CD14-positive monocyte (primary cell): ENCODE results near the gene GNGT1. TPM values are rescaled to one million over a fixed set of nuclear protein-coding genes. Genes with fewer than 3 reads are reported as not detected.

Source experiments
- DNase-seq, 3 donors: peaks; one replicate each; pipeline ENCODE4 v3.0.0-alpha.2; 2011 to 2022
- H2AFZ ChIP-seq: 2 replicates; pipeline ENCODE4 v1.6.0; 2012; ENCODE audit warnings: mild to moderate bottlenecking, low read depth, low read length, inconsistent platforms; ENCODE audit not compliant: insufficient read depth, poor library complexity, severe bottlenecking
- H3K27ac ChIP-seq, 2 donors: 1 replicate in 1 of 2; 2 replicates in 1 of 2; pipeline ENCODE4 v1.5.1; 2012 to 2013; ENCODE audit warnings: low read length in 2 of 2, control low read depth in 1 of 2, inconsistent platforms in 1 of 2, low read depth in 1 of 2, mild to moderate bottlenecking in 1 of 2
- H3K27me3 ChIP-seq, 2 donors: one replicate each; pipeline versions ENCODE4 v1.6.0 to v1.6.1; 2011 to 2013; ENCODE audit warnings: low read length in 2 of 2; ENCODE audit not compliant: control insufficient read depth in 2 of 2, insufficient read depth in 2 of 2
- H3K36me3 ChIP-seq, 2 donors: replicated peaks in 1 of 2; 1 replicate in 1 of 2; 2 replicates in 1 of 2; pipeline versions ENCODE4 v1.5.1 to v1.6.1; 2012 to 2013; ENCODE audit warnings: low read length in 2 of 2, control low read depth in 1 of 2, inconsistent platforms in 1 of 2, mild to moderate bottlenecking in 1 of 2; ENCODE audit not compliant: insufficient read depth in 2 of 2, control insufficient read depth in 1 of 2
- H3K4me1 ChIP-seq, 2 donors: 1 replicate in 1 of 2; 2 replicates in 1 of 2; pipeline versions ENCODE4 v1.5.1 to v1.6.1; 2012 to 2013; ENCODE audit warnings: low read length in 2 of 2, control low read depth in 1 of 2, inconsistent platforms in 1 of 2, mild to moderate bottlenecking in 1 of 2, moderate library complexity in 1 of 2; ENCODE audit not compliant: insufficient read depth in 2 of 2, control insufficient read depth in 1 of 2
- H3K4me2 ChIP-seq: replicated peaks from 2 replicates; pipeline ENCODE3; 2012; ENCODE audit warnings: low read length, moderate library complexity, mild to moderate bottlenecking; ENCODE audit not compliant: poor library complexity, severe bottlenecking; ENCODE audit errors: extremely low read depth
- H3K4me3 ChIP-seq, 3 experiments: fragments of 200-600 bp in 1 of 3; sonication (generic) in 1 of 3; replicated peaks in 1 of 3; 1 replicate in 2 of 3; 2 replicates in 1 of 3; pipeline ENCODE4 v1.5.1; 2011 to 2013; ENCODE audit warnings: low read length in 3 of 3, mild to moderate bottlenecking in 3 of 3, control low read depth in 2 of 3, low read depth in 2 of 3, inconsistent platforms in 1 of 3, moderate library complexity in 1 of 3
- H3K79me2 ChIP-seq: 2 replicates; pipeline ENCODE4 v1.6.0; 2012; ENCODE audit warnings: mild to moderate bottlenecking, control low read depth, inconsistent platforms, low read length, moderate library complexity; ENCODE audit not compliant: insufficient read depth
- H3K9ac ChIP-seq: 2 replicates; pipeline ENCODE4 v1.6.0; 2017; ENCODE audit warnings: low read length, mild to moderate bottlenecking; ENCODE audit not compliant: insufficient read depth, poor library complexity, severe bottlenecking
- H3K9me3 ChIP-seq, 2 donors: replicated peaks in 1 of 2; 1 replicate in 1 of 2; 2 replicates in 1 of 2; pipeline versions ENCODE4 v1.5.1 to v1.6.1; 2012 to 2013; ENCODE audit warnings: low read length in 2 of 2, control low read depth in 1 of 2; ENCODE audit not compliant: control insufficient read depth in 1 of 2, insufficient read depth in 1 of 2
- H4K20me1 ChIP-seq: 2 replicates; pipeline ENCODE4 v1.6.0; 2012; ENCODE audit warnings: mild to moderate bottlenecking, low read length, control low read depth, moderate library complexity; ENCODE audit not compliant: insufficient read depth
- H3K27ac Mint-ChIP-seq, 7 donors: one replicate each; pipeline ENCODE4 v1.8.0; 2020; ENCODE audit warnings: mild to moderate bottlenecking in 7 of 7, mixed read lengths in 7 of 7, moderate library complexity in 6 of 7, inconsistent platforms in 2 of 7
- H3K27me3 Mint-ChIP-seq, 3 donors: one replicate each; pipeline ENCODE4 v1.8.0; 2021 to 2022; ENCODE audit warnings: low read depth in 3 of 3, mild to moderate bottlenecking in 3 of 3, mixed read lengths in 3 of 3, moderate library complexity in 3 of 3, inconsistent platforms in 1 of 3
- H3K36me3 Mint-ChIP-seq, 2 donors: one replicate each; pipeline ENCODE4 v1.8.0; 2020; ENCODE audit warnings: mixed read lengths in 2 of 2, inconsistent platforms in 1 of 2, mild to moderate bottlenecking in 1 of 2
- H3K4me1 Mint-ChIP-seq: one replicate; pipeline ENCODE4 v1.8.0; 2020; ENCODE audit warnings: mild to moderate bottlenecking, mixed read lengths
- H3K4me3 Mint-ChIP-seq, 2 donors: one replicate each; pipeline ENCODE4 v1.8.0; 2020; ENCODE audit warnings: mild to moderate bottlenecking in 2 of 2, mixed read lengths in 2 of 2, moderate library complexity in 1 of 2
- H3K9me3 Mint-ChIP-seq, 7 donors: one replicate each; pipeline ENCODE4 v1.8.0; 2020 to 2022; ENCODE audit warnings: mixed read lengths in 7 of 7, mild to moderate bottlenecking in 6 of 7, moderate library complexity in 6 of 7, inconsistent platforms in 2 of 7
- CTCF ChIP-seq: fragments of 200-600 bp; IDR thresholded peaks from one replicate; pipeline ENCODE4 v1.8.0; 2022; ENCODE audit warnings: antibody characterized with exemption, mild to moderate bottlenecking
- WGBS: methylation state at CpG from one replicate; pipeline ENCODE4 v1.1.5; 2013; ENCODE audit warnings: missing lambda C conversion rate; ENCODE audit not compliant: insufficient coverage; 5-methylcytosine and 5-hydroxymethylcytosine counted together
- intact Hi-C, 2 donors: fragments of 100-400 bp; cut with micrococcal nuclease; formaldehyde crosslinking; loops; one replicate each; pipeline versions ENCODE4 v1.15.0 to v1.15.1; 2023
- polyA plus RNA-seq, 3 donors: library from polyadenylated mRNA; depleted of rRNA in 1 of 3; unstranded in 2 of 3; stranded (reverse) in 1 of 3; fragments of 300-500 nt in 2 of 3; fragments of >200 nt in 1 of 3; fragmentation: Illumina TruSeq in 2 of 3; gene quantifications; 1 replicate in 2 of 3; 2 replicates in 1 of 3; pipeline ENCODE4 v1.2.3, GENCODE V29; 2012 to 2021

GNGT1 gene
- polyA plus RNA-seq, 3 donors = not detected

- no peaks in the 10 kb centered on the region for H3K36me3 Mint-ChIP-seq
- Histone ChIP-seq H2AFZ (no peak overlapping the region), H3K9ac (no peak overlapping the region), H3K27me3 (peaks cover 10 to 18% of the 10 kb centered on the region in 2 donors), H4K20me1 (no peaks in the 10 kb centered on the region), H3K4me1 (no peaks in the 10 kb centered on the region), H3K9me3 (no peaks in the 10 kb centered on the region), H3K36me3 (no peaks in the 10 kb centered on the region), H3K4me2 (no peak overlapping the region), H3K27ac (no peak overlapping the region), H3K79me2 (no peaks in the 10 kb centered on the region), H3K4me3 (no peak overlapping the region)
- WGBS = 100% methylated on average over 1 of the region's 4 CpGs
- intact Hi-C loops = no loop called here
- peaks cover 16 to 32% (median 18%) of the 10 kb centered on the region in 3 donors for H3K27me3 Mint-ChIP-seq
- DNase-seq = no peak
- H3K4me1 Mint-ChIP-seq = no peaks in the 10 kb centered on the region
- no peak for TF ChIP-seq CTCF
- H3K9me3 Mint-ChIP-seq = peaks cover 0 to 5% (median 2%) of the 10 kb centered on the region in 7 donors
- H3K27ac Mint-ChIP-seq = no peak overlapping the region
- H3K4me3 Mint-ChIP-seq = no peak overlapping the region
Observed at GRCh38 chr7:93895859-93896600, 10.3 kb upstream of the GNGT1 start.

GRCh38 chr7:93897680-93898079, 8.7 kb upstream of the GNGT1 start:
- Histone ChIP-seq H3K4me2 (no peak overlapping the region), H2AFZ (no peak overlapping the region), H3K27ac (no peak overlapping the region), H3K27me3 (peaks cover 0 to 5% of the 10 kb centered on the region in 2 donors), H3K9ac (no peak overlapping the region), H3K4me3 (no peak overlapping the region), H3K4me1 (no peaks in the 10 kb centered on the region), H3K9me3 (no peaks in the 10 kb centered on the region), H3K36me3 (no peaks in the 10 kb centered on the region), H4K20me1 (no peaks in the 10 kb centered on the region), H3K79me2 (no peaks in the 10 kb centered on the region)
- 88% methylated on average over 1 of the region's 2 CpGs for WGBS
- no peak for DNase-seq
- H3K36me3 Mint-ChIP-seq = no peaks in the 10 kb centered on the region
- TF ChIP-seq CTCF = no peak
- no peak overlapping the region for H3K27ac Mint-ChIP-seq
- H3K27me3 Mint-ChIP-seq = peaks cover 10 to 19% (median 12%) of the 10 kb centered on the region in 3 donors
- intact Hi-C loops = no loop called here
- no peaks in the 10 kb centered on the region for H3K4me1 Mint-ChIP-seq
- H3K9me3 Mint-ChIP-seq = peaks cover 0 to 1% (median 0%) of the 10 kb centered on the region in 7 donors
- H3K4me3 Mint-ChIP-seq = no peak overlapping the region
